COLO829 (cell line): Measurements from ENCODE around the gene SPDYE2.
"Not testable (repeated sequence)": the region's sequence is repeated elsewhere in the genome, so short reads cannot be mapped to it uniquely, and the experiment has no call there.

Source experiments
- DNase-seq: peaks from one replicate; pipeline ENCODE4 v3.0.0; 2012; ENCODE audit warnings: low spot score

SPDYE2 gene

DNA sequence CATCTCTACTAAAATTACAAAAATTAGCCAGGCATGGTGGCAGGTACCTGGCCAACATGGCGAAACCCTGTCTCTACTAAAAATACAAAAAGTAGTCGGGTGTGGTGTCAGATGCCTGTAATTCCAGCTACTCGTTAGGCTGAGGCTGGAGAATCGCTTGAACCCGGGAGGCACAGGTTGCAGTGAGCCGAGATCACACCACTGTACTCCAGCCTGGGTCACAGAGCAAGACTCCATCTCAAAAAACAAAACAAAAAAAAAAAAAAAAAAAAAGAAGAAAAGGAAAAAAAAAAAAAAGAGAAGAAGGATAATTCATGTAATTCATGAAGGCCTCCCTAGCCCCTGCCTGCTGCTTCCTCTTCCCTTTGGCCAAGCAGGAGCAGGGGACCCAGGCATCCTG lies 10.4 kb upstream of the SPDYE2 start:
- not testable (repeated sequence) for DNase-seq

DNA sequence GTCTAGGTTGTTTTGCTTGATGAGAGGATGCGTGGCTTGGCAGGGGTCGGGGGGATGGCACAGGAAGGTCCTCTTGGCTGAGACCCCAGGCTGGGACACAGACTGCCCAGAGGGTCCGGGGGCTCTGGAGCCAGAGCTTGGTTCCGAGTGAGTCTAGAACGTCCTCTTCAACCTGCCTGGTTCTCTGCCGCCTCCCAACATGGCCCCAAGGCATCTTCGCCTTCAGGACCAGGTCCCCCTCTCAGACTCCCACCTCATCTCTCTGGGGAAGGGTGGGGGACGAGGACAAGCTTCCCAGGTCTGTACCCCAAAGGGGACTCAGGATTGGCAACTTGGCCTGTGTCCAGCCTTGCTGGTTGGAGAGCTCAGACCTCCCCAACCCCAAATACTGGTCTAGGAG lies 8.9 kb upstream of the SPDYE2 start:
- not testable (repeated sequence) for DNase-seq

DNA sequence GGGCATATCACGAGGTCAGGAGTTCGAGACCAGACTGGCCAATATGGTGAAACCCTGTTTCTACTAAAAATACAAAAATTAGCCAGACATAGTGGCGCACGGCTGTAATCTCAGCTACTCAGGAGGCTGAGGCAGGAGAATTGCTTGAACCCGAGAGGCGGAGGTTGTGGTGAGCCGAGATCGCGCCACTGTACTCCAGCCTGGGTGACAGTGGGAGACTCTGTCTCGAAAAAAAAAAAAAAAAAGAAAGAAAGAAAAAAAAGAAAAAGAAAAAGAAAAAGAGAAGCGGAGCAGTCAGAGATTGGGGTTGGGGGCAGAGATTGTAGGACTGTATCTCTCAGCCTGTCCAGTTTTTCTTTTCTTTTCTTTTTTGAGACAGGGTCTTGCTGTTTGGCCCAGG lies 8.3 kb upstream of the SPDYE2 start:
- DNase-seq: not testable (repeated sequence)

DNA sequence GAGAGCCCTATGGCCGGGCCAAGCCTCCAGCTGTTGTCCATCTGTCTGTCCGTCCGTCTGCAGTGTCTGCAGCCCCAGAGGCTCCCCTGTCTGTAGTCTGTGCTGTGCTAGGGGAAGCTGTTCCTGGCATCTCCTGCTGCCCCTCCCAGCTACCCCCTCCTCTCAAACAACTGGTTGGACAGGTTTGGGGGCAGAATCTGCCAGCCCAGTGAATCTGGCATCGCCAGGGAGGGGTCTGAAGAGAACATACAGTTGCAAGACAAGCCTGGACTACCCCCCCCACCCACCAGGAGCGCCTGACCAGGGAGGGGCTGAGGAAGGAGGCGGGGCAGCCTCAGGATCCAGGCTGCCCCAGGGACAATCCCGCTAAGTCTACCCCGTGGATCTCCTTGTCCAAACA lies 7.4 kb upstream of the SPDYE2 start, which contains the start of gene UPK3BL2:
UPK3BL2 (minus strand) TSS at position 101 of the 400 bp plus-strand sequence; CDS start at position 41, 60 bp downstream.
- not testable (repeated sequence) for DNase-seq

DNA sequence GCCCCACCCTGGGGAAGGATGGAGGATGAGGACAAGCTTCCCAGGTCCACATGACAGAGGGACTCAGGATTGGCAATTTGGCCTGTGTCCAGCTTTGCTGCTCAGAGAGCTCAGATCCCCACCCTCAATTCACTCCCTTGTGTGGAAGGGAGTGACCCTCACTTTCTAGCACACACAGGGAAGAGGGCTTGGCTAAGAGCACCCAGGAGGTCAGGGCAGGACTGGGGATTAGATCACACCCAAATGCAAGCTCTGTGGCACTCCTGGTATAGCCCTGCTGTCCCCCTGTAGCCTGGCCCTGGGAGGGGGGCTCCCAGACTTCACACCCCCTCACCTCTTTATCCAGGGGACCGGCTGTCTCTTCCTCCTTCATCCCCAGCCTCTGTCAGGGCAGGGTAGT lies 6.7 kb upstream of the SPDYE2 start:
- DNase-seq: not testable (repeated sequence)

DNA sequence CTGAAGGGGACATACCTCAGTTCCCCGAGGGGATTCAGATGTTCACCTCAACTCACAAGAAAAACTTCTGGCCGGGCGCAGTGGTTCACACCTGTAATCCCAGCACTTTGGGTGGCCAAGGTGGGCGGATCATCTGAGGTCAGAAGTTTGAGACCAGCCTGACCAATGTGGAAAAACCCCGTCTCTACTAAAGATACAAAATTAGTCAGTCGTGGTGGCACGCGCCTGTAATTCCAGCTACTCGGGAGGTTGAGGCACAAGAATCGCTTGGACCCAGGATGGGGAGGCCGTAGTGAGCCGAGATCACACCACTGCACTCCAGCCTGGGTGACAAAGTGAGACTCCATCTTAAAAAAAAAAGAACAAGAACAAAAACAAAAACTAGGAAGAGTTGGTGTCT lies 5.7 kb upstream of the SPDYE2 start:
- DNase-seq: not testable (repeated sequence)

DNA sequence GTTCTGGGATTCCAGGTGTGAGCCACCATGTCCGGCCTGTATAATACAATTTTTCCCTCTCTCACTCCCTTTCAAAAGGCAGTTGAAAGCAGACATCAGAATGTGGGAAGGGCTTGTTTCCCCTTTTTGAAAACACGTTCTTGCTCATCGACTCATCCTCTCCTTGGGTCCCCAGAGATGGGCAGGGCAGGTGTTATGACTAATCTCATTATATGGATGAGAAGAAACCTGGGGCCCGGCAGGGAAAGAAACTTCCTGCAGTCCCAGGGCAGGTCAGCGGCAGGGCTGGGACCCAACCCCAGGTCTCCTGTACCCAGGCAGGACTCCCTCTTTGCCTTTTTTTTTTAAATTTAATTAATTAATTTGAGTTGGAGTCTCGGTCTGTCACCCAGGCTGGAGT lies 4.7 kb upstream of the SPDYE2 start:
- not testable (repeated sequence) for DNase-seq

DNA sequence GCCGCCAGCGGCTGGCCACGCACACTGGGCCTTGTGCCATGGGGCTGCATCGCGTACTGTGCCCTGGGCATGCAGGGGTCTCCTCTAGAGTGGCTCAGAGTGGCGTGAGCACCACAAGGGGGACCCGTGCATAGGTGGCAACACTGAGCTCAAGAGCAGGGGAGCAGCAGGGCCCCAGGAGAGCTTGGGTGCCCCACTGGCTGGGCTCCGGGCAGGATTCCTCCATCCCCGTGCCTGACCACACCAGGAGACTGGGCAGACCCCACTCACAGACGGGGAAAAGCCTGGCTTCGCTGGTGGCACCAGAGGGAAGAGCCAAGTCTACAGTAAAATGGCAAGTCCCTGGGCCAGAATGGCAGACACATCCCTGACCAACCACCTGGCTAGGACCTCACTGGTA lies 17.6 kb downstream of the SPDYE2 start:
- DNase-seq: not testable (repeated sequence)

DNA sequence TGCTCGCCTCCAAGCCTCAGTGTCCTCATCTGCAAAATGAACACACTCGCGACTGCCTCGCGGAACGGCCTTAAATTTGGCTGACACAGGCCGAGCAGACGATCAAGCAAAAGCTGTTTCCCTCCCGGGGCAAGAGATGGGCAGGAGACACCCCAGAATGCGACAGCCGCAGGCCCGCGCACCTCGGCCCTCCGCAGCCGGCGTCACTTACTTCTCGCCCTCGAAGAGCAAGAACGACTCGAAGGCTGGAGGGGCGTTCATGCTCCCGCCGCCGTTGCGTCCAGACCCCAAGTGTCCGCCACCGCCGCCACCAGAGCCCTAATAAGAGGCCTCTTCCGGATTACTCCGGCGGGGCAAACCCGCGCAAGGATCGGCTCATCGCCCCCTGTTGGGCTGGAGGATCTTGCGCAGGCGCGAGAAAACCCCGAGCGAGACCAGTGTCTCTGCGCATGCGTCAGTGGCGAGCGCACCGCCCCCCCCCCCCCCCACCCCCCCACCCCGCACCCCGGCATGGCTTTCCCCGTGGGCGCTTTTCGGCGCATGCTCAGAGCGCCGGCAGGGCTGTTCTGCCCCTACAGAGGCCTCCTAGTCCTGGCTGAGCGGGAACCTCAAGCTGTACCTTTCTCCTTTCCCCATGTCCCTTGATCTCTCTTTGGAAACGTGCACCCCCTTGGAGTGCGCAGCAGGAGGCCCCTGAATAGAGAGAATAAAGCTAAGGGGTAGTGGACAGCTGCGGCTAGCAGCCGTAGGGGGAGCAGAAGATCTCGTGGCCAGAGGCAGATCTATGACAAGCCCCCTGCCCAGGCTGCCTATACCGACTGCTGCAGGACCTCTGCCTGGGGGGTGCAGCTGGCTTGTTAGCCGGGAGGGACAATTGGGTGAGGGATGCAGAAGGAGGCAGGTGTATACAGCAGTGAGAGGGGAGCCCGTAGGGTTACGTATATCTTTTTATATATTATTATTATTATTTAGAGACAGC lies 21.5 kb downstream of the SPDYE2 start, which contains the start of gene POLR2J3:
POLR2J3 (minus strand) TSS at position 323 of the 979 bp plus-strand sequence; CDS start at position 261, 62 bp downstream.
- DNase-seq: not testable (repeated sequence)

DNA sequence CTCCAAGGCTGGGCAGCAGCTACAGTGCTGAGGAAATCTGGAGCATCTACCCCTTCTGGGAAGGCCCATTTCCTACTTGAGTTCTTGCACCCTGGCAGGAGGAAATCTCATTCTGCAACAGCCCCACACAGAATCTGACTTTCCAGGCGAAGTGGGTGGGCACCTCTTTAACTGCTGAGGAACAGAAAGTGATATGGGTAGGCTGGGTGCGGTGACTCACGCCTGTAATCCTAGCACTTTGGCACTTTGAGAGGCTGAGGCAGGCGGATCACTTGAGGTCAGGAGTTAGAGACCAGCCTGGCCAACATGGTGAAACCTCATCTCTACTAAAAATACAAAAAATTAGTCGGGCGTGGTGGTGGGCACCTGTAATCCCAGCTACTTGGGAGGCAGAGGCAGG lies 23.6 kb downstream of the SPDYE2 start:
- DNase-seq: not testable (repeated sequence)

DNA sequence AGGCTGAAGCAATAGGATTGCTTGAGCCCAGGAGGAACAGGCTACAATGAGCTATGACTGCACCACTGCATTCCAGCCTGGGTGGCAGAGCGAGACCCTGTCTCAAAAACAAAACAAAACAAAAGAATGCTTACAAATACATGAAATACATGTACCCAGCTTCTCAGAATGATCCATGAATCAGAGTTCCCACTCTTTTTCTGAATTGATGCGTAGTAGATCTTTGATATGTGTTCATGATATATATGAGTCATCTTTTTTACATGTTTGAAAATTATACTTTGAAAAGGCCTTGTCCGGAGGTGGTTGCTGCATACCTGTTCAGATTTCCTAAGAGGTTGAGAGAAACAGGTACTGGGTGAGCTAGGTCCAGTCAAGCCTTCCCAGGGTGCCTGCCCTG lies 25.3 kb downstream of the SPDYE2 start:
- not testable (repeated sequence) for DNase-seq

DNA sequence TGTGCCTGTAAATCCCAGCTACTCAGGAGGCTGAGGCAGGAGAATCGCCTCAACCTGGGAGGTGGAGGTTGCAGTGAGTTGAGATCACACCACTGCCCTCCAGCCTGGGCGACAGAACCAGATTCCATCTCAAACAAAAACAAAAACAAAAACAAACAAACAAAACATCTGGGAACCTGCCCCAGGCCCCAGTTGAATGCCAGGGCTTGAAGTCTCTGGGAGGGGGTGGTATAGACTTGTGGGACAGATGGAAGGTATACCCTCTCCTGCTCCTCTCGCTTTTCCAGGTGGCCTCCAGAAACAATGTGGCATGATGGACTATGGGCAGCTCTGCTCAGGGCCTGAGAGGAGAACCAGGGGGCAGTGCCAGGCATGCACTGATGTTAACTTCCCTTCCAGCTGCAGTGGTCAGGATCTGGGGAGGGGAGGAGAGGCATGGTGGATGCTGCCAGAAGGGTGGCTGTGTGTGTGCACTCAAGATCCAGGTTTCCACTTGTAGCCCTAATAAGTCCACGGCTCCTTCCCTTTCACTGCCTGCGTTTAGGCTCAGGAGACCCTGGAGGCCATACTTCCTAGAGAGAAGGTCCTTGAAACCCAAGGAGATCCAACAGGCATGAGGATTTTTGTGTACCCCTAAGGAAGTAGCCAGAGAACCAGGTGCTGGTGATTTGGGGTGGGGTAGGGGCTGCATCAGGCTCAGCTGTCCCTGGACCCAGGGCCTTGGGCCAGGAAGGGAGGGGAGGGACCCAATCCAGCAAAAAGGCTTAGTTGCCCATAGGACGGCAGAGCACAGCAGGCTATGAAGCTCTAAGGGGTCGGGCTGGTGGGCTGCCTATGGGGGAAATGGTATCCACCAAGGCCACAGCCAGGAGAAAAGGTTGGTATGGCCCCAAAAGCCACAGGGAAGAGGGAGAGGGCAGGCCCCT lies 26.6 kb downstream of the SPDYE2 start:
- DNase-seq: not testable (repeated sequence)

DNA sequence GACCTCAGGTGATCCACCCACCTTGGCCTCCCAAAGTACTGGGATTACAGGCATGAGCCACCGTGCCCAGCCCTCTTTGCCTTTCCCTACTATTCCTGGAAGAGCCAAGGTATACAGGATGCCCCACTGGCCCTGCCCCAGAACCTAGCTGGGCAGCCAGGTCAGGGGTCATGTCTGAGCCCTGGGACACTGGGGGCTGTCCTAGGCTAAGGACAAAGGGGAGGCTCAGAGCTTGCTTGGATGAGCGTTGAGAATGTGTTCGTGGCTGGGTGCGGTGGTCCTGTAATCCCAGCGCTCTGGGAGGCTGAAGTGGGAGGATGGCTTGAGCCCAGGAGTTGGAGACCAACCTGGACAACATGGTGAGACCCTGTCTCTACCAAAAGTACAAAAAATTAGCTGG lies 27.5 kb downstream of the SPDYE2 start:
- not testable (repeated sequence) for DNase-seq

DNA sequence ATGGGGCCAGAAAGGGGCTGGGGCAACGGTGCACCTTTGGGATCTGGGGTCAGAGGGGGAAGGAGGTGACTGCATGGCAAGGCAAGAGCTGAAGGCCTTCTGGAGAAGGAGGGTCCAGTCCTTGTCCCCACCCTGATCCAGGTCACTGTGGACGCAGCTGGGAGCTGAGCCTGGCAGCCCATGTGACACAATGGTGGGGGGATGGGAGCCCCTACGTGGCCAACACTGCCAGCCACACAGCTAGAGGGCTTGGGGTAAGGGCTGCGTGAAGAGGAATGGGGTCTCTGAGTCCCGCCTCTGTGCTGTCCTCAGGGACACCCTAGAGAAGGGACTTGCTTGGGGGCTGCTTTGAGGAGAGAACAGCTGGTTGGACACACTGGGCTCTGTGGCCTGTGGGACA lies 30.7 kb downstream of the SPDYE2 start:
- DNase-seq: not testable (repeated sequence)

DNA sequence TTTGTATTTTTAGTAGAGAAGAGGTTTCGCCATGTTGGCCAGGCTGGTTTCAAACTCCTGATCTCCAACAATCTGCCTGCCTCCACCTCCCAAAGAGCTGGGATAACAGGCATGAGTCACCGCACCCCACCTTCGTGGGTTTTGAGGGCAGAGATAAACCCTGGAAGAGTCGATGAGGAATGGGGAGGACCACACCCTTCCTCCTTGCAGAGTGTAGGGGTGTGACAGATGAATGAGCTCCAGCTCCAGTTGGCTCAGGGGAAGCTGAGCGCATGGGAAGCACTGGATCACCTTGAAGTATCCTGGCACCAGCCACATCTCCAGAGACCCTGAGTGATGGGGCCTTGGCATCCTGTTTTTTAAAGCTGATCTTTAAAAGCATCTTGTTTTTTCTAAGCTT lies 32.5 kb downstream of the SPDYE2 start:
- DNase-seq: not testable (repeated sequence)

DNA sequence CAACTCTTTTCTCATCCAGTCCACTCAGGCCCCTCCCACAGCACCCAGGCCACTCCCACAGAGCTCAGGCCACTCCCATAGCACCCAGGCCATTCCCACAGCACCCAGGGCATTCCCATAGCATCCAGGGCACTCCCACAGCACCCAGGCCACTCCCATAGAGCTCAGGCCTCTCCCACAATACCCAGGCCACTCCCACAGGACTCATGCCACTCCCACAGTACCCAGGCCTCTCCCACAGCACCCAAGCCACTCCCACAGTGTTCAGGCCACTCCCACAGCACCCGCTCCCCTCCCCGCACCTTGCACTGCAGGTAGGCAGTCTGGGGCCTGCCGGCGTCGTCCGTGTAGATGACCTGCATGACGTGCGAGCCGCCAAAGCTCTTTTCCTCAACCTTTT lies 38.8 kb downstream of the SPDYE2 start:
- DNase-seq: not testable (repeated sequence)

DNA sequence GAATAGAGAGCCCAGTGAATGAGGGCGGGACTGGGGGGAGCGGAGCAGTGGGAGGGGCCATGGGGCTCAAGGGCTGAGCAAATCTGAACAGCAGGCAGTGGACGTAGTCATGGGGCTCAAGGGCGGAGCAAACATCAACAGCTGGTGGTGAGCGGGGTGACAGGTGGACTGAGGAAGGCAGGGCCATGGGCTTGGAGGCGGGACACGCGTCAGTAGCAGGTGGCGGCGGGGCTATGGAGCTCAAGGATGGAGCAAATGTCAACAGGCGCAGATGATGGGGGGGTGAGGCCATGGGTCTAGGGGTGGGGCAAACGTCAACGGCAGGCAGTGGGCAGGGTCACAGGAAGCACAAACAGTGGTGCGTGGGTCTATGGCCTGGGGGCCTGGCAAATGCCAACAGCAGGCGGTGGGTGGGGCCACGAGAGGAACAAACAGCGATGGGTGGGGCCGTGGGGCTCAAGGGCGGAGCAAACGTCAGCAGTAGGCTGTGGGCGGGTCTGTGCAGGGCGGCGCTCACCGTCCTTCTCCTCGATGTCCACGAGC lies 41.5 kb downstream of the SPDYE2 start:
- not testable (repeated sequence) for DNase-seq

DNA sequence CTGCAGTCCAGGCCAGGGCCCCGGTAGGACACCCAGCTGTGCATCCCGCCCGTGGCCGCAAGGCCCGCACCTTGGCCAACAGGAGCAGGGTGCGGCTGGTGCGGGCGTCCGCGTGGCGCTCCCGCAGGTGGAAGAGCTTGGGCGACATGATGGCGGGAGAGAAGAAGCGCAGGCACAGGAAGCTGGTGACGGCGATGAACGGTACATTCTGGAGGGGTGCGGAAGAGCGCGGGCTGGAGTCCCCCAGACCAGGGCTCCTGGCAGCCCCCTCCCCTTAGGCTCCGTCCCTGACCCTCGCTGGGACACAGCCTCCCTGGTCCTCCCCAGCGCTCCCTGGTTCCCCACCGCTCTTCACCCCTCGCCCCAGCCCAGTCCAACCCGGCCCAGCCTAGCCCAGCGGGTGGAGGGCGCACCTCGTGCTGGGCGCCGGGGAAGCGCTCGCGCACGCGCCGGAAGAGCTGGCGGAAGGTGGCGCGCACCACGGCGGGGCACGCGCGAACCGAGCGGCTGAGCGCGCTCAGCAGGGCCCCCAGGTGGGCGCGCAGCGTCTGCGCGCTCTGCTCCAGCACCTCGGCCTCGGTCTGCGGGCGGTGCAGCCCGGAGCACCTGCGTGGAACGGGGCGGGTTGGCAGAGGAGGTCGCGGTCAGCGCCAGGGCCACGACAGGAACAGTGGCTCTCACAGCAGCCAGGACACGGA lies 42.8 kb downstream of the SPDYE2 start:
- not testable (repeated sequence) for DNase-seq

DNA sequence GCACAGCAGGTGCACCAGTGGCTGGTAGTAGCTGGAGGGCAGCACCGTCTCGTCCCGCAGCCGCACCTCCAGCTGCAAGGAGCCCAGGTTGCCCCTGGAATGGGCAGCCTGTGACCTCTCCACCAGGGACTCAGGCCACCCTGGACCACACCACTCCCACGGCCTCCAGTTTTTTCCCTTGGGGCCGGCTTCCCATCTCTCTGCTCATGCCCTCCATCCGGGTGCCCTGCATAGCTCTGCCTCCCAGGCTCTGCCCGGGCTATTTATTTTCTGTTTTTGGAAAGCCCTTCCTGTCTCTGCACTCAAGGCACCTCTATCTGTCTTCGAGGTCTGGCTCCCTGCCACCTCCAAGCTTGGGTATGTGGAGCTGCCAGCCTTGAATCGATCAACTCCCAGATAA lies 45.0 kb downstream of the SPDYE2 start:
- DNase-seq: not testable (repeated sequence)

DNA sequence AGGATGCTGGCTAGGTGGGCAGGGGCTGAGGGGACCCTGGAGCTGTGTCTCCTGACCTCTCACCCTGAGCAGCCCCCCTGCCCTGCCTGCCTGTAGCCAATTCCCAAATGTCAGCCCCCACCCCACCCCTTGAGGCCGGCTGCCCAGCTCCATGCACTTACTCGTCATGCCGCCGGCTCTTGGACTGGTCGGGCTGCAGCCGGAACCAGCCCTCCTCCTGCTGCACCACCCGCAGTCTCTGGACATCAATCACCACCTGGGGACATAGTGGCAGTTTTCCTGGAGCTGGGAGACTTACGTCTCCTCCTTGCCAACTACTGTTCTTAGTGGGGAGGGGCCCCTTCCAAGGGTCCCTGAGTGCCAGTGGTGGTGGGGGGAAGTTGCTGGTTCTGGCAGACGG lies 48.7 kb downstream of the SPDYE2 start:
- DNase-seq: not testable (repeated sequence)

DNA sequence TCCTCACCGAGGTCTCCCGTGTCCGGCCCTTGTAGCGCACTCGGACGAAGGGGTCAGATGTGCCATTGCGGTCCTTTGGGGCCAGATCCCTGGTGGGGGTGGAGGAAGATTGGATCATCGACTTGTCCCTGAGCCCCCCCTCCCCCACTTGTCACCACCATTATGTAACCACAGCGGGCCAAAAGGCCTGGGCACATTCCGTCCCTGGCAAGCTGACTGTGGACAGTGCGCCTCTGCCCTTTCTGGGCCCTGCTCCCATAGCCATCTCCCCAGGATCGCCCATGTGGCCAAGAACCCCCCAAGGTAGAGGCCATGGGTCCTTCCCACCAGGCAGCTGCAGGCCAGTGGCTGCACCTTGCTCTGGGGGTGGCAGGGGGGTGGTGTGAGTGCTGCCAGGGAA lies 51.3 kb downstream of the SPDYE2 start:
- DNase-seq: not testable (repeated sequence)
